ENCODE measurements around the gene NKAIN1.

DNA sequence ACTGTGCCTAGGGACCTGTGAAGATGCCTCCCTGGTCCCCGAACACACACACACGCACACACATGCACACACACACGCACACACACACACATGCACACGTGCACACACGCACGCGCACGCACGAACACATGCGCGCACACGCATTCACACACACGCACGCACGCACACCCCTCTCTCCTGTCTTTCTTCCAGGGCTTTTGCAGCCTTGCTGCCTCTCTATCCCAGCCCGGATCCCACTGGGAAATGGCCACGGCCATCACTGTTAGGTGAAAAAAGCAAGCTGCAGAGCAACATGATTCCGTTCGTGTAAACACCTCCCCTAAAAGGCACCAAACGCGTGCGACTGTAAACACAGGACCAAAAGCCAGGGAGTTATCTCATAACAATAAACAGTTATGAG, 39.7 kb downstream of the NKAIN1 start:
- no peak for TF ChIP-seq POLR2A (IDR thresholded peaks at IDR 0.05)
- TF ChIP-seq, protein P1, sequence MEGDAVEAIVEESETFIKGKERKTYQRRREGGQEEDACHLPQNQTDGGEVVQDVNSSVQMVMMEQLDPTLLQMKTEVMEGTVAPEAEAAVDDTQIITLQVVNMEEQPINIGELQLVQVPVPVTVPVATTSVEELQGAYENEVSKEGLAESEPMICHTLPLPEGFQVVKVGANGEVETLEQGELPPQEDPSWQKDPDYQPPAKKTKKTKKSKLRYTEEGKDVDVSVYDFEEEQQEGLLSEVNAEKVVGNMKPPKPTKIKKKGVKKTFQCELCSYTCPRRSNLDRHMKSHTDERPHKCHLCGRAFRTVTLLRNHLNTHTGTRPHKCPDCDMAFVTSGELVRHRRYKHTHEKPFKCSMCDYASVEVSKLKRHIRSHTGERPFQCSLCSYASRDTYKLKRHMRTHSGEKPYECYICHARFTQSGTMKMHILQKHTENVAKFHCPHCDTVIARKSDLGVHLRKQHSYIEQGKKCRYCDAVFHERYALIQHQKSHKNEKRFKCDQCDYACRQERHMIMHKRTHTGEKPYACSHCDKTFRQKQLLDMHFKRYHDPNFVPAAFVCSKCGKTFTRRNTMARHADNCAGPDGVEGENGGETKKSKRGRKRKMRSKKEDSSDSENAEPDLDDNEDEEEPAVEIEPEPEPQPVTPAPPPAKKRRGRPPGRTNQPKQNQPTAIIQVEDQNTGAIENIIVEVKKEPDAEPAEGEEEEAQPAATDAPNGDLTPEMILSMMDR (IDR thresholded peaks at IDR 0.05) = no peak

Measured in testis (tissue), 2 donors.